ENCODE results near the gene COQ8A. TPM values are rescaled to one million over a fixed set of nuclear protein-coding genes. Genes with fewer than 3 reads are reported as not detected.

COQ8A gene
- total RNA-seq (10 to 100 TPM; 27.4 to 50.5 TPM), polyA plus RNA-seq (10 to 100 TPM; 16.2 to 30.7 TPM)
- long read RNA-seq, donor 1, partial matches to known transcripts: 16 of 23 reads
- long read RNA-seq, donor 1, other reads (novel, unspliced or antisense): 0 of 23 reads
- long read RNA-seq, donor 2, partial matches to known transcripts: 0 of 1 reads
- long read RNA-seq, donor 2, other reads (novel, unspliced or antisense): 0 of 1 reads
- long read RNA-seq, donor 3, partial matches to known transcripts: 0 of 4 reads
- long read RNA-seq, donor 3, other reads (novel, unspliced or antisense): 0 of 4 reads
- long read RNA-seq, donor 4, partial matches to known transcripts: 6 of 8 reads
- long read RNA-seq, donor 4, other reads (novel, unspliced or antisense): 0 of 8 reads
- long read RNA-seq, donor 5, partial matches to known transcripts: 6 of 10 reads
- long read RNA-seq, donor 5, other reads (novel, unspliced or antisense): 0 of 10 reads

DNA sequence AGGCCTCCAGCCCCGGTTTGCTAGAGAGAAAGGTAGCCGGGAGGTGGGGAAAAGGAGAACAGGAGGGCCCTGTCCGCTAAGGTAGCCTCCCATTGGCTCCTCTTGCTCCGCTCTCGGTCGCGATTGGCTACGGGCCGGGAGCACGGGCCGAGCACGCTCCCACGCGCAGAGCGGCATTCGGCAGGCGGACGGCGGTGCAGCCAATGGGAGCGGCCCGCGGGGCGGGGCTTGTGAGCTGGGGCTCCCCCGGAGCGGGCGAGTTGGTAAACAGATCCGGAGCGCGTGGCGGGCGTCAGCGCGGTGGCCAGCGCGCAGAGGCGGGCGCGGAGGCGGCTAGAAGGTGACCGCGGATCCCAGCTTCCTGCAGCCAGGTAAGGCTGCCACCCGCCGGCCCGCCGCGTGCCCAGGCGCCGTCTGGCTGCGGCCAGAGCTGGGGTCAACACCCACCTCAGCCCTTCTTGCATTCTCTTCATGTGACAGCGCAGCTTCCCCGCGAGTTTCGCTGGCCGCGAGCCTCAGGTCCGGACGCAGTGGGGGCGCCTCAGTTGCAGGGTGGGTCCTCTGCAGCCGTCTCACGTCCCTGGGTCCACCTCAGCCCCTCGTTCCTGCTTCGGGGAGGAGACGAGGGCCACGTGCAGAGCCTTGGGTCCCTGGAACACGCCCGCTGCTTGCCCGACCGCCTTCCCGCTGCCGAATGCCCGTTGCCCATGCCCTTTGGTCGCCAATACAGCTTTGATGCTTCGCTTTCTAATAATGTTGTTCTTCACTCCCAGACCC is at the start of gene COQ8A:
COQ8A (plus strand) TSS at position 266 of the 777 bp plus-strand sequence. CDS start 21,092 bp downstream, outside the sequence.
- H3K36me3 ChIP-seq (ENCODE audit: control insufficient read depth in 4 of 4, insufficient read depth in 4 of 4, low read length in 4 of 4): no peaks in the 10 kb centered on the region
- DNase-seq (peak; percentile 100), ATAC-seq (ENCODE audit: insufficient read depth, low FRiP score) (peak; percentile 97)
- H3K27me3 ChIP-seq (ENCODE audit: control insufficient read depth in 3 of 3, insufficient read depth in 3 of 3, low read length in 2 of 3): no peaks in the 10 kb centered on the region
- H3K4me3 ChIP-seq: peak within 1 kb of the TSS; percentile 75
- peaks cover 6 to 25% (median 14%) of the 10 kb centered on the region in 5 donors for H3K4me1 ChIP-seq (ENCODE audit: control insufficient read depth in 5 of 5, insufficient read depth in 5 of 5, low read length in 5 of 5)
- no peaks in the 10 kb centered on the region for H3K9me3 ChIP-seq (ENCODE audit: control insufficient read depth in 4 of 4, insufficient read depth in 3 of 4, low read length in 3 of 4)
- peak within 1 kb of the TSS; percentile 97 to 99 for H3K27ac ChIP-seq (ENCODE audit: low read depth in 1 of 2, low read length in 1 of 2)
- TF ChIP-seq, protein P1, sequence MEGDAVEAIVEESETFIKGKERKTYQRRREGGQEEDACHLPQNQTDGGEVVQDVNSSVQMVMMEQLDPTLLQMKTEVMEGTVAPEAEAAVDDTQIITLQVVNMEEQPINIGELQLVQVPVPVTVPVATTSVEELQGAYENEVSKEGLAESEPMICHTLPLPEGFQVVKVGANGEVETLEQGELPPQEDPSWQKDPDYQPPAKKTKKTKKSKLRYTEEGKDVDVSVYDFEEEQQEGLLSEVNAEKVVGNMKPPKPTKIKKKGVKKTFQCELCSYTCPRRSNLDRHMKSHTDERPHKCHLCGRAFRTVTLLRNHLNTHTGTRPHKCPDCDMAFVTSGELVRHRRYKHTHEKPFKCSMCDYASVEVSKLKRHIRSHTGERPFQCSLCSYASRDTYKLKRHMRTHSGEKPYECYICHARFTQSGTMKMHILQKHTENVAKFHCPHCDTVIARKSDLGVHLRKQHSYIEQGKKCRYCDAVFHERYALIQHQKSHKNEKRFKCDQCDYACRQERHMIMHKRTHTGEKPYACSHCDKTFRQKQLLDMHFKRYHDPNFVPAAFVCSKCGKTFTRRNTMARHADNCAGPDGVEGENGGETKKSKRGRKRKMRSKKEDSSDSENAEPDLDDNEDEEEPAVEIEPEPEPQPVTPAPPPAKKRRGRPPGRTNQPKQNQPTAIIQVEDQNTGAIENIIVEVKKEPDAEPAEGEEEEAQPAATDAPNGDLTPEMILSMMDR (IDR thresholded peaks at IDR 0.05; ENCODE audit: control extremely low read depth, extremely low read depth): no peak
- 0% methylated on average over 49 to 73 of the region's 73 CpGs for WGBS, 2 donors
- H3K9ac ChIP-seq (ENCODE audit: insufficient read depth in 1 of 2, low read length in 2 of 2): peak within 1 kb of the TSS; percentile 59 to 93

DNA sequence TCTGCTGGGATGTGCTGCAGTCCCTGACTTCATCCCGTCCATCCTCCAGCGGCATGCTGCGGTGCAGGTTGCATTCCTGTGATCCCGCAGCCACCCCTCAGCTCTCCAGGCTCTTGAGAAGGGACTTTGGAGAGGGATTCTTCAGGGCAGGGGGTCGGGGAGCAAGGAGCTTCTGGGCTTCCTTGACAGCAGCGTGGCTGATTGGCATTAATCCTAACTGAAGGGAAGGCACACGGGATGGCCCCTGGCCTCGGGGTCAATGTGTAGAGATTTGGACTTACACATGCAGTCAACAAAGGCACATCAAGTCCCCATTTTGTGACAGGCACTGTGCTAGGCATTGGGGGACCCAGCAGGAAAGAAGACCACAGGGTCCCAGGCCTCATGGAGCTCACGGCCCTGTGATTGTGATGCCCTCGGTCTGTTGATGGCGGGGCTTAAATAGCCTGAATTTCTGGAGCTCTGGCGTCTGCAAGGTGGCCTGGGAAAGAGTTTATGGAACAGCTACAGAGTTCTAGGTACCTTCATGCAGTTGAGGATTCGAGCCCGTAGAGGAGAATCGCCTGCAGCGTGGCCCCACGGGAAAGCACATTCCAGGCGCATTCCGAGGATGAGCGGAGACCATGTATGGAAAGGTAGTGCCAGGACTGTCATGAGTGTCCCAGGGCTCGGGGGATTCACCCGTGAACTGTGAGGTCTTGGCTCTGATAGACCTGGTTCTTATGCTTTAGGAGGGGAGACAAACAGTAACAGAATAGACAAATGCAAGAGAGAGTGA is 49.6 kb upstream of the COQ8A start:
- 89 to 93% methylated on average over 22 of the region's 22 CpGs for WGBS, 2 donors
- Histone ChIP-seq H3K27me3 (ENCODE audit: control insufficient read depth in 3 of 3, insufficient read depth in 3 of 3, low read length in 2 of 3) (no peaks in the 10 kb centered on the region), H3K4me3 (no peak overlapping the region), H3K36me3 (ENCODE audit: control insufficient read depth in 4 of 4, insufficient read depth in 4 of 4, low read length in 4 of 4) (peaks cover 0 to 56% (median 0%) of the 10 kb centered on the region in 4 donors), H3K9ac (ENCODE audit: insufficient read depth in 1 of 2, low read length in 2 of 2) (no peak overlapping the region), H3K9me3 (ENCODE audit: control insufficient read depth in 4 of 4, insufficient read depth in 3 of 4, low read length in 3 of 4) (peaks cover 0 to 2% (median 0%) of the 10 kb centered on the region in 4 donors), H3K4me1 (ENCODE audit: control insufficient read depth in 5 of 5, insufficient read depth in 5 of 5, low read length in 5 of 5) (peaks cover 0 to 13% (median 0%) of the 10 kb centered on the region in 5 donors), H3K27ac (ENCODE audit: low read depth in 1 of 2, low read length in 1 of 2) (no peak overlapping the region)
- ATAC-seq (ENCODE audit: insufficient read depth, low FRiP score) (no peak), DNase-seq (no peak)
- TF ChIP-seq, protein P1 (IDR thresholded peaks at IDR 0.05; ENCODE audit: control extremely low read depth, extremely low read depth): no peak

DNA sequence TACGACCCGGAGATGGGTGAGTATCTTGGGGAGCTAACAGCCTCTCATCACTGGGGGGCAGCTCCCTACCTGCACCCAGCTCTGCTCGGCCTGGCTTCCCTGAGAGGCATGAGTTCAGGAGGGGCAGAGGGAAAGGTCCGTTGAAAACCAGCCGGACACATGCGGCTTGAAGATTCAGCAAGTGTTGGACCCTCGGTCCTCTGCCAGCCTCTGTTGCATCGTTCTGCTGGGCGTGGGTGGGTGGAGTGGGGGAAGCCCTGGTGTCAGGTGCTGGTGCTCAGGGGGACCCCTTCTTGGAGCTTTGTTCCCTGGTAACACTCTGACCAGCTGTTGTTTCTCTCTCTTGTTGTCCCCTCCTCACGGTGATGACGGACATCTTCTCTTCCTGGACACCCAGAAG is 48.7 kb upstream of the COQ8A start:
- ATAC-seq (ENCODE audit: insufficient read depth, low FRiP score) (no peak), DNase-seq (no peak)
- Histone ChIP-seq H3K27me3 (ENCODE audit: control insufficient read depth in 3 of 3, insufficient read depth in 3 of 3, low read length in 2 of 3) (no peaks in the 10 kb centered on the region), H3K4me3 (no peak overlapping the region), H3K36me3 (ENCODE audit: control insufficient read depth in 4 of 4, insufficient read depth in 4 of 4, low read length in 4 of 4) (peaks cover 0 to 63% (median 0%) of the 10 kb centered on the region in 4 donors), H3K9me3 (ENCODE audit: control insufficient read depth in 4 of 4, insufficient read depth in 3 of 4, low read length in 3 of 4) (peaks cover 0 to 2% (median 0%) of the 10 kb centered on the region in 4 donors), H3K4me1 (ENCODE audit: control insufficient read depth in 5 of 5, insufficient read depth in 5 of 5, low read length in 5 of 5) (peaks cover 0 to 13% (median 0%) of the 10 kb centered on the region in 5 donors), H3K27ac (ENCODE audit: low read depth in 1 of 2, low read length in 1 of 2) (no peak overlapping the region), H3K9ac (ENCODE audit: insufficient read depth in 1 of 2, low read length in 2 of 2) (no peak overlapping the region)
- TF ChIP-seq, protein P1 (IDR thresholded peaks at IDR 0.05; ENCODE audit: control extremely low read depth, extremely low read depth): no peak
- WGBS, 2 donors: 93% methylated on average over 11 of the region's 11 CpGs

Data from lung (tissue), 16 donors.